Keratinocyte (primary cell): ENCODE data around the gene RBM17.

Source experiments
- EZH2 ChIP-seq: IDR thresholded peaks from one replicate; pipeline ENCODE4 v1.6.1; 2012; ENCODE audit warnings: inconsistent platforms, mild to moderate bottlenecking, low read length, moderate library complexity
- TF ChIP-seq, protein P1 (sequence below), 3 experiments: IDR thresholded peaks in 1 of 3; conservative IDR thresholded peaks in 1 of 3; optimal IDR thresholded peaks in 1 of 3; 2 replicates in 2 of 3; 3 replicates in 1 of 3; pipeline versions ENCODE3 to v1.5.1; 2011; ENCODE audit warnings: low read length in 3 of 3, mild to moderate bottlenecking in 3 of 3, moderate library complexity in 2 of 3, control low read depth in 1 of 3, inconsistent platforms in 1 of 3; ENCODE audit not compliant: insufficient read depth in 2 of 3; ENCODE audit errors: extremely low read depth in 1 of 3

GRCh38 chr10:6095810-6096570, 7.2 kb downstream of the RBM17 start:
- TF ChIP-seq, protein P1, sequence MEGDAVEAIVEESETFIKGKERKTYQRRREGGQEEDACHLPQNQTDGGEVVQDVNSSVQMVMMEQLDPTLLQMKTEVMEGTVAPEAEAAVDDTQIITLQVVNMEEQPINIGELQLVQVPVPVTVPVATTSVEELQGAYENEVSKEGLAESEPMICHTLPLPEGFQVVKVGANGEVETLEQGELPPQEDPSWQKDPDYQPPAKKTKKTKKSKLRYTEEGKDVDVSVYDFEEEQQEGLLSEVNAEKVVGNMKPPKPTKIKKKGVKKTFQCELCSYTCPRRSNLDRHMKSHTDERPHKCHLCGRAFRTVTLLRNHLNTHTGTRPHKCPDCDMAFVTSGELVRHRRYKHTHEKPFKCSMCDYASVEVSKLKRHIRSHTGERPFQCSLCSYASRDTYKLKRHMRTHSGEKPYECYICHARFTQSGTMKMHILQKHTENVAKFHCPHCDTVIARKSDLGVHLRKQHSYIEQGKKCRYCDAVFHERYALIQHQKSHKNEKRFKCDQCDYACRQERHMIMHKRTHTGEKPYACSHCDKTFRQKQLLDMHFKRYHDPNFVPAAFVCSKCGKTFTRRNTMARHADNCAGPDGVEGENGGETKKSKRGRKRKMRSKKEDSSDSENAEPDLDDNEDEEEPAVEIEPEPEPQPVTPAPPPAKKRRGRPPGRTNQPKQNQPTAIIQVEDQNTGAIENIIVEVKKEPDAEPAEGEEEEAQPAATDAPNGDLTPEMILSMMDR (optimal IDR thresholded peaks at IDR 0.05 in 1 of 3, IDR thresholded peaks at IDR 0.05 in 1 of 3, conservative IDR thresholded peaks at IDR 0.05 in 1 of 3; ENCODE audit: extremely low read depth in 1 of 3, insufficient read depth in 2 of 3, low read length in 3 of 3): no peak
- TF ChIP-seq EZH2: no peak
